ENCODE data around the gene TEX48. TPM values are rescaled to one million over a fixed set of nuclear protein-coding genes. Genes with fewer than 3 reads are reported as not detected.

Gene TEX48
- not detected for total RNA-seq

- intact Hi-C loops (cut with DNase I), result no loop called here
- ATAC-seq, result peak; percentile 71
- peak; percentile 66 for DNase-seq (ENCODE audit: low spot score)
These were observed at the start of gene TEX48 for GRCh38 chr9:114681594-114682332. TSS of gene TEX48 (minus strand) at chr9:114682192. CDS start at chr9:114671723, 10,469 bp downstream.

- no peak for DNase-seq (ENCODE audit: low spot score)
- ATAC-seq, result no peak
- intact Hi-C loops (cut with DNase I), result no loop called here
These were observed 49.7 kb upstream of the TEX48 start for GRCh38 chr9:114731701-114732100.

GRCh38 chr9:114729706-114730105, 47.7 kb upstream of the TEX48 start:
- DNase-seq (ENCODE audit: low spot score), result no peak
- intact Hi-C loops (cut with DNase I), result no loop called here
- ATAC-seq, result no peak

GRCh38 chr9:114725930-114726329, 43.9 kb upstream of the TEX48 start:
- intact Hi-C loops (cut with DNase I), result no loop called here
- DNase-seq (ENCODE audit: low spot score), result no peak
- no peak for ATAC-seq

- no peak for DNase-seq (ENCODE audit: low spot score)
- ATAC-seq, result no peak
- intact Hi-C loops (cut with DNase I), result no loop called here
These were observed 42.8 kb upstream of the TEX48 start for GRCh38 chr9:114724744-114725143.

GRCh38 chr9:114723931-114724330, 41.9 kb upstream of the TEX48 start:
- DNase-seq (ENCODE audit: low spot score) (no peak), ATAC-seq (no peak)
- intact Hi-C loops (cut with DNase I), result no loop called here

GRCh38 chr9:114722937-114723620, 41.1 kb upstream of the TEX48 start:
- ATAC-seq (no peak), DNase-seq (ENCODE audit: low spot score) (no peak)
- intact Hi-C loops (cut with DNase I), result no loop called here

- DNase-seq (ENCODE audit: low spot score), result no peak
- no peak for ATAC-seq
- intact Hi-C loops (cut with DNase I), result no loop called here
These were observed 40.2 kb upstream of the TEX48 start for GRCh38 chr9:114722081-114722621.

- intact Hi-C loops (cut with DNase I), result no loop called here
- DNase-seq (ENCODE audit: low spot score) (no peak), ATAC-seq (no peak)
These were observed 39.6 kb upstream of the TEX48 start for GRCh38 chr9:114721491-114722079.

- no peak for DNase-seq (ENCODE audit: low spot score)
- intact Hi-C loops (cut with DNase I), result no loop called here
- ATAC-seq, result no peak
These were observed 38.2 kb upstream of the TEX48 start for GRCh38 chr9:114720086-114720676.

GRCh38 chr9:114719290-114719689, 37.3 kb upstream of the TEX48 start:
- DNase-seq (ENCODE audit: low spot score), result no peak
- intact Hi-C loops (cut with DNase I), result no loop called here
- no peak for ATAC-seq

- DNase-seq (ENCODE audit: low spot score) (no peak), ATAC-seq (no peak)
- intact Hi-C loops (cut with DNase I), result no loop called here
These were observed 36.8 kb upstream of the TEX48 start for GRCh38 chr9:114718801-114719221.

GRCh38 chr9:114717908-114718486, 36.0 kb upstream of the TEX48 start:
- DNase-seq (ENCODE audit: low spot score) (no peak), ATAC-seq (no peak)
- intact Hi-C loops (cut with DNase I), result no loop called here

- intact Hi-C loops (cut with DNase I), result no loop called here
- DNase-seq (ENCODE audit: low spot score) (no peak), ATAC-seq (no peak)
These were observed 27.6 kb upstream of the TEX48 start for GRCh38 chr9:114709636-114710035.

GRCh38 chr9:114706711-114707110, 24.7 kb upstream of the TEX48 start:
- intact Hi-C loops (cut with DNase I), result no loop called here
- ATAC-seq (no peak), DNase-seq (ENCODE audit: low spot score) (no peak)

- intact Hi-C loops (cut with DNase I), result no loop called here
- DNase-seq (ENCODE audit: low spot score) (no peak), ATAC-seq (no peak)
These were observed 20.0 kb upstream of the TEX48 start for GRCh38 chr9:114701988-114702387.

GRCh38 chr9:114697951-114698351, 16.0 kb upstream of the TEX48 start:
- ATAC-seq (no peak), DNase-seq (ENCODE audit: low spot score) (no peak)
- intact Hi-C loops (cut with DNase I), result no loop called here

GRCh38 chr9:114696814-114697544, 15.0 kb upstream of the TEX48 start:
- ATAC-seq, result no peak
- intact Hi-C loops (cut with DNase I), result no loop called here

GRCh38 chr9:114695948-114696347, 14.0 kb upstream of the TEX48 start:
- intact Hi-C loops (cut with DNase I), result no loop called here
- ATAC-seq (no peak), DNase-seq (ENCODE audit: low spot score) (no peak)

More at GRCh38 chr9:114696814-114697544, 15.0 kb upstream of the TEX48 start:
- no peak for DNase-seq (ENCODE audit: low spot score)

Data from sciatic nerve (tissue), 2 donors.